Keratinocyte (primary cell): ENCODE measurements around the gene KLHL6. TPM values are rescaled to one million over a fixed set of nuclear protein-coding genes. Genes with fewer than 3 reads are reported as not detected.
"Not testable (repeated sequence)": the region's sequence is repeated elsewhere in the genome, so short reads cannot be mapped to it uniquely, and the experiment has no call there.

Experiments used
- DNase-seq: peaks from one replicate; pipeline ENCODE4 v3.0.0-alpha.2; 2011; ENCODE audit warnings: low read depth, missing footprints, low spot score
- FAIRE-seq: peaks from 2 replicates; lab custom pipeline; 2011; peaks lifted over from hg19 to GRCh38; lab: Jason Lieb, UNC
- H2AFZ ChIP-seq: 2 replicates; pipeline ENCODE4 v1.6.0; 2012; ENCODE audit warnings: low read length, control low read depth, inconsistent platforms; ENCODE audit not compliant: control insufficient read depth
- H3K27ac ChIP-seq: 2 replicates; pipeline ENCODE4 v1.5.1; 2011; ENCODE audit warnings: low read length; ENCODE audit not compliant: control insufficient read depth, insufficient read depth
- H3K27me3 ChIP-seq: 3 replicates; pipeline ENCODE4 v1.6.0; 2011; ENCODE audit warnings: low read length; ENCODE audit not compliant: control insufficient read depth, insufficient read depth; ENCODE audit errors: extremely low read depth
- H3K36me3 ChIP-seq, 2 experiments: 2 replicates in 1 of 2; 3 replicates in 1 of 2; pipeline ENCODE4 v1.5.1; 2011; ENCODE audit warnings: low read length in 2 of 2, mild to moderate bottlenecking in 1 of 2; ENCODE audit not compliant: control insufficient read depth in 2 of 2, insufficient read depth in 2 of 2; ENCODE audit errors: extremely low read depth in 1 of 2
- H3K4me1 ChIP-seq: 3 replicates; pipeline ENCODE4 v1.5.1; 2011; ENCODE audit warnings: low read length; ENCODE audit not compliant: control insufficient read depth, insufficient read depth; ENCODE audit errors: extremely low read depth
- H3K4me2 ChIP-seq: 3 replicates; pipeline ENCODE4 v1.6.0; 2011; ENCODE audit warnings: low read depth, low read length; ENCODE audit not compliant: control insufficient read depth, insufficient read depth; ENCODE audit errors: extremely low read depth
- H3K4me3 ChIP-seq, 3 experiments: fragments of 200-600 bp in 1 of 3; sonication (generic) in 1 of 3; 2 replicates in 2 of 3; 3 replicates in 1 of 3; pipeline ENCODE4 v1.5.1; 2011 to 2016; ENCODE audit warnings: low read length in 3 of 3, mild to moderate bottlenecking in 3 of 3, control low read depth in 2 of 3, inconsistent platforms in 1 of 3, low read depth in 1 of 3, mixed read lengths in 1 of 3, mixed run types in 1 of 3, moderate library complexity in 1 of 3; ENCODE audit not compliant: control insufficient read depth in 2 of 3, insufficient read depth in 2 of 3; ENCODE audit errors: extremely low read depth in 1 of 3
- H3K79me2 ChIP-seq: 2 replicates; pipeline ENCODE4 v1.6.0; 2012; ENCODE audit warnings: low read length; ENCODE audit not compliant: control insufficient read depth, insufficient read depth
- H3K9ac ChIP-seq: 3 replicates; pipeline ENCODE4 v1.6.0; 2011; ENCODE audit warnings: low read length; ENCODE audit not compliant: control insufficient read depth, insufficient read depth; ENCODE audit errors: extremely low read depth
- H3K9me1 ChIP-seq: 3 replicates; pipeline ENCODE4 v1.6.0; 2011; ENCODE audit warnings: low read length; ENCODE audit not compliant: control insufficient read depth, insufficient read depth; ENCODE audit errors: extremely low read depth
- H3K9me3 ChIP-seq: 2 replicates; pipeline ENCODE4 v1.5.1; 2012; ENCODE audit warnings: low read depth, low read length; ENCODE audit not compliant: control insufficient read depth
- H4K20me1 ChIP-seq: 3 replicates; pipeline ENCODE4 v1.6.0; 2011; ENCODE audit warnings: low read length; ENCODE audit not compliant: control insufficient read depth, insufficient read depth; ENCODE audit errors: extremely low read depth
- EZH2 ChIP-seq: IDR thresholded peaks from one replicate; pipeline ENCODE4 v1.6.1; 2012; ENCODE audit warnings: inconsistent platforms, mild to moderate bottlenecking, low read length, moderate library complexity
- dilution Hi-C: fragments of 300-500 bp; cut with MboI; formaldehyde crosslinking; loops from one replicate; pipeline ENCODE4 v1.7.0; 2020; ENCODE audit warnings: low sequenced_read_pairs; ENCODE audit not compliant: extremely low pct_ligation_motif_present
- polyA plus RNA-seq, 5 experiments: library from polyadenylated mRNA; depleted of rRNA in 3 of 5; stranded (reverse) in 3 of 5; stranded (forward) in 1 of 5; unstranded in 1 of 5; fragments of >200 nt; gene quantifications; 1 replicate in 1 of 5; 2 replicates in 3 of 5; 3 replicates in 1 of 5; pipeline versions ENCODE4 v1.2.1 to v1.2.3, GENCODE V29; 2011 to 2012; ENCODE audit warnings: missing spikeins in 2 of 5, low read depth in 1 of 5, low replicate concordance in 1 of 5
- TF ChIP-seq, protein P1 (sequence below), 3 experiments: IDR thresholded peaks in 1 of 3; conservative IDR thresholded peaks in 1 of 3; optimal IDR thresholded peaks in 1 of 3; 2 replicates in 2 of 3; 3 replicates in 1 of 3; pipeline versions ENCODE3 to v1.5.1; 2011; ENCODE audit warnings: low read length in 3 of 3, mild to moderate bottlenecking in 3 of 3, moderate library complexity in 2 of 3, control low read depth in 1 of 3, inconsistent platforms in 1 of 3; ENCODE audit not compliant: insufficient read depth in 2 of 3; ENCODE audit errors: extremely low read depth in 1 of 3

Gene KLHL6
- polyA plus RNA-seq, 1 donor (not counting 4 experiments of a cell fraction or from before 2014, with no cell fraction given), result 0.10 TPM

DNA sequence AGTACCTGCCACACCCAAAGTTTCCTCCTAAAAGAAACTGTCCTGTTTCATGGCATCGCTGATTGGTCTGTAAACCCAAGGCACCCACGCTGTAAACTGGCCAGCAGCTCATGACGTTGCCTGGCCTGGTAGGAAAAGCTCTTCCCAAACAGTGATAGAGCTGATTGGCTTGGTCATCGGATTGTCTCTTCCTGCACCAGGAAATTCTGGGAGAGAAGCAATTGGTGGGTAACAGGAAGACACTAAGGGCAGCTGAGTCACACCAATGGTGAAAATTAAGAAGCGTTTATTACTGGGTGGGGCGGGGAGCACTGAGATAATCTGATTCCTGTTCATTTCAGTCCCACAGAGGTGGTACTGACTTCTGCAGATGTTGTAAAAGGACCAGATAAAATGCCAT, 31.0 kb downstream of the KLHL6 start:
- Histone ChIP-seq H3K27me3 (no peaks in the 10 kb centered on the region), H3K9ac (no peak overlapping the region), H3K4me3 (no peak overlapping the region), H3K9me3 (no peaks in the 10 kb centered on the region), H3K9me1 (no peaks in the 10 kb centered on the region), H2AFZ (no peak overlapping the region), H3K36me3 (no peaks in the 10 kb centered on the region), H3K27ac (no peak overlapping the region), H3K4me2 (no peak overlapping the region), H4K20me1 (no peaks in the 10 kb centered on the region), H3K79me2 (no peaks in the 10 kb centered on the region), H3K4me1 (peaks cover 3% of the 10 kb centered on the region)
- no peak for TF ChIP-seq EZH2
- TF ChIP-seq, protein P1, sequence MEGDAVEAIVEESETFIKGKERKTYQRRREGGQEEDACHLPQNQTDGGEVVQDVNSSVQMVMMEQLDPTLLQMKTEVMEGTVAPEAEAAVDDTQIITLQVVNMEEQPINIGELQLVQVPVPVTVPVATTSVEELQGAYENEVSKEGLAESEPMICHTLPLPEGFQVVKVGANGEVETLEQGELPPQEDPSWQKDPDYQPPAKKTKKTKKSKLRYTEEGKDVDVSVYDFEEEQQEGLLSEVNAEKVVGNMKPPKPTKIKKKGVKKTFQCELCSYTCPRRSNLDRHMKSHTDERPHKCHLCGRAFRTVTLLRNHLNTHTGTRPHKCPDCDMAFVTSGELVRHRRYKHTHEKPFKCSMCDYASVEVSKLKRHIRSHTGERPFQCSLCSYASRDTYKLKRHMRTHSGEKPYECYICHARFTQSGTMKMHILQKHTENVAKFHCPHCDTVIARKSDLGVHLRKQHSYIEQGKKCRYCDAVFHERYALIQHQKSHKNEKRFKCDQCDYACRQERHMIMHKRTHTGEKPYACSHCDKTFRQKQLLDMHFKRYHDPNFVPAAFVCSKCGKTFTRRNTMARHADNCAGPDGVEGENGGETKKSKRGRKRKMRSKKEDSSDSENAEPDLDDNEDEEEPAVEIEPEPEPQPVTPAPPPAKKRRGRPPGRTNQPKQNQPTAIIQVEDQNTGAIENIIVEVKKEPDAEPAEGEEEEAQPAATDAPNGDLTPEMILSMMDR (optimal IDR thresholded peaks at IDR 0.05 in 1 of 3, IDR thresholded peaks at IDR 0.05 in 1 of 3, conservative IDR thresholded peaks at IDR 0.05 in 1 of 3; ENCODE audit: extremely low read depth in 1 of 3, insufficient read depth in 2 of 3, low read length in 3 of 3), result no peak
- no peak for FAIRE-seq
- dilution Hi-C loops, result no loop called here
- no peak for DNase-seq

DNA sequence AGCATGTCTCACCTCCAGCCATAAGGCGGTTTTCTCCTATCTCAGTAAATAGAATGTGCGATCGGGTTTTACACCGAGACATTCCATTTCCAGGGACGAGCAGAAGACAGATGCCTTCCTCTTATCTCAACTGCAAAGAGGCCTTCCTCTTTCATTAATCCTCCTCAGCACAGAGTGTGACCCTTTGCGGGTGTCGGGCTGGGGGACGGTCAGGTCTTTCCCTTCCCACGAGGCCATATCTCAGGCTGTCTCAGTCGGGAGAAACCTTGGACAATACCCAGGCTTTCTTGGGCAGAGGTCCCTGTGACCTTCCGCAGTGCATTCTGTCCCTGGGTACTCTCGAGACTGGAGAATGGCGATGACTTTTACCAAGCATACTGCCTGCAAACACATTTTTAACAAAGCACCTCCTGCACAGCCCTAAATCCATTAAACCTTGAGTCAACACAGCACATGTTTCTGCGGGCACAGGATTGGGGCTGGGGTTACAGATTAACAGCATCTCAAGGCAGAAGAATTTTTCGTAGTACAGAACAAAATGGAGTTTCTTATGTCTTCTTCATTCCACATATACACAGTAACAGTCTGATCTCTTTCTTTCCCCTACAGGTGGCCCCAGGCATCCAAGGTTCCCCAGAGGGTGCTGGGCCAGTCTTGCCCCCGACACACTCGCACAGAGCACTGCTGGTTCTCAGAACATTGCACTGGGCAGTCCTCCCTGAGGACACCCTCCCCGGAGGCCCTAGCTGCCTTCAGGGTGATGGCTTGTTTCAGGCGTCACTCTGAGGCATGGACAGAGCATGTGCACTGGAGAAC, 34.6 kb downstream of the KLHL6 start:
- dilution Hi-C loops, H3K9me1 ChIP-seq, H3K9me3 ChIP-seq, H2AFZ ChIP-seq, H3K4me3 ChIP-seq, H3K27me3 ChIP-seq, H3K27ac ChIP-seq, H3K36me3 ChIP-seq, DNase-seq, H3K9ac ChIP-seq, H3K4me2 ChIP-seq, FAIRE-seq, H3K4me1 ChIP-seq, H3K79me2 ChIP-seq, H4K20me1 ChIP-seq: not testable (repeated sequence)

DNA sequence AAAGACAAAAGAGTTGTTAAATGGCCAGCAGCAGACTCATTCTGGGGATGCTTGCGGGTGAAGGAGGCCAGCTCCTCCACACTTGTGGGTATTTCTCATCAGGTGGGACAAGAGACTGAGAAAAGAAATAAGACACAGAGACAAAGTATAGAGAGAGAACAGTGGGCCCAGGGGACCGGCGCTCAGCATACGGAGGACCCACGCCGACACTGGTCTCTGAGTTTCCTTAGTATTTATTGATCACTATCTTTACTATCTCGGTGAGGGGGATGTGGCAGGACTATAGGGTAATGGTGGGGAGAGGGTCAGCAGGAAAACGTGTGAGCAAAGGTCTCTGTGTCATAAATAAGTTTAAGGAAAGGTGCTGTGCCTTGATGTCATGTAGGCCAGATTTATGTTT, 35.2 kb downstream of the KLHL6 start:
- H4K20me1 ChIP-seq, H3K4me3 ChIP-seq, H3K27me3 ChIP-seq, H3K4me1 ChIP-seq, DNase-seq, H3K79me2 ChIP-seq, H3K9me3 ChIP-seq, H2AFZ ChIP-seq, H3K36me3 ChIP-seq, dilution Hi-C loops, H3K9me1 ChIP-seq, FAIRE-seq, H3K4me2 ChIP-seq, H3K9ac ChIP-seq, H3K27ac ChIP-seq: not testable (repeated sequence)
